K562 (cell line): Measurements from ENCODE around the gene FAM50B. TPM values are rescaled to one million over a fixed set of nuclear protein-coding genes. Genes with fewer than 3 reads are reported as not detected.

Experiments used
- ATAC-seq: fragments of 200-7000 bp; cut with Tn5 transposase; 3 replicates; pipeline ENCODE4 v1.9.1; 2020; ENCODE audit warnings: moderate library complexity
- BruUV-seq: library from RNA; stranded (reverse); fragments of 400-500 nt; replicated peaks from 2 replicates; lab custom pipeline; 2021; lab: Mats Ljungman, UMichigan
- CTCF ChIA-PET: fragments of 300-600 bp; formaldehyde crosslinking; extraction: SDS; loops from one replicate; lab custom pipeline; 2021; ENCODE audit warnings: low intra/inter-chr PET ratio; lab: Yijun Ruan, JAX
- POLR2A ChIA-PET: fragments of 300-600, 350-650 bp; sonication (Branson Sonifier 250); formaldehyde crosslinking; extraction: SDS; loops from one replicate; lab custom pipeline; 2021; ENCODE audit warnings: antibody characterized with exemption, inconsistent platforms; lab: Yijun Ruan, JAX
- DNase-seq, 4 experiments: peaks; one replicate each; pipeline versions ENCODE4 v3.0.0 to v3.0.0-alpha.2; 2011 to 2018; ENCODE audit warnings: low spot score in 3 of 4, mixed read lengths in 3 of 4; ENCODE audit errors: extremely low read depth in 1 of 4
- FAIRE-seq: peaks from 2 replicates; lab custom pipeline; 2011; peaks lifted over from hg19 to GRCh38; lab: Jason Lieb, UNC
- H2AFZ ChIP-seq: 2 replicates; pipeline ENCODE4 v1.6.0; 2011; ENCODE audit warnings: low read depth, low read length, control low read depth, inconsistent platforms
- H3K27ac ChIP-seq: fragments of 200-600 bp; 3 replicates; pipeline ENCODE4 v1.8.0; 2011; ENCODE audit warnings: low read depth, mild to moderate bottlenecking, control low read depth, inconsistent platforms, low read length, moderate library complexity, mixed read lengths; ENCODE audit errors: extremely low read depth
- H3K27me3 ChIP-seq, 2 experiments: fragments of 300-600 bp in 1 of 2; 2 replicates in 1 of 2; 3 replicates in 1 of 2; pipeline versions ENCODE4 v1.6.0 to v1.8.0; 2011; ENCODE audit warnings: inconsistent platforms in 2 of 2, low read length in 2 of 2, mild to moderate bottlenecking in 1 of 2, mixed read lengths in 1 of 2, moderate library complexity in 1 of 2; ENCODE audit not compliant: control insufficient read depth in 2 of 2, insufficient read depth in 2 of 2
- H3K36me3 ChIP-seq: fragments of 300-600 bp; 3 replicates; pipeline ENCODE4 v1.8.0; 2011; ENCODE audit warnings: mild to moderate bottlenecking, low read length, inconsistent platforms; ENCODE audit not compliant: control insufficient read depth, insufficient read depth
- H3K4me1 ChIP-seq, 2 experiments: fragments of 200-600 bp in 1 of 2; replicated peaks in 1 of 2; 2 replicates in 1 of 2; 3 replicates in 1 of 2; pipeline versions ENCODE4 v1.5.1 to v1.8.0; 2011; ENCODE audit warnings: inconsistent platforms in 2 of 2, low read length in 2 of 2, mild to moderate bottlenecking in 1 of 2, mixed read lengths in 1 of 2, moderate library complexity in 1 of 2; ENCODE audit not compliant: control insufficient read depth in 2 of 2, insufficient read depth in 2 of 2
- H3K4me2 ChIP-seq: 2 replicates; pipeline ENCODE4 v1.6.1; 2011; ENCODE audit warnings: low read length, control low read depth, inconsistent platforms, mixed read lengths; ENCODE audit not compliant: insufficient read depth
- H3K4me3 ChIP-seq: fragments of 200-600 bp; sonication (generic), shearing (Covaris generic); 2 replicates; pipeline ENCODE4 v1.5.1; 2016; ENCODE audit warnings: control low read depth, inconsistent platforms
- H3K79me2 ChIP-seq: fragments of 200-600 bp; 3 replicates; pipeline ENCODE4 v1.8.0; 2011; ENCODE audit warnings: low read length, inconsistent platforms; ENCODE audit not compliant: control insufficient read depth, insufficient read depth
- H3K9ac ChIP-seq, 2 experiments: 2 replicates each; pipeline versions ENCODE4 v1.6.0 to v1.6.1; 2011; ENCODE audit warnings: low read depth in 2 of 2, low read length in 2 of 2, control low read depth in 1 of 2, inconsistent platforms in 1 of 2, mild to moderate bottlenecking in 1 of 2, mixed read lengths in 1 of 2; ENCODE audit not compliant: insufficient read depth in 1 of 2
- H3K9me1 ChIP-seq: one replicate; pipeline ENCODE4 v1.6.0; 2011; ENCODE audit warnings: inconsistent platforms, mild to moderate bottlenecking, low read length, moderate library complexity; ENCODE audit not compliant: control insufficient read depth, insufficient read depth
- H3K9me3 ChIP-seq: replicated peaks from 2 replicates; pipeline ENCODE4 v1.5.1; 2011; ENCODE audit warnings: low read depth, low read length, inconsistent platforms; ENCODE audit not compliant: control insufficient read depth, insufficient read depth
- H4K20me1 ChIP-seq: replicated peaks from 2 replicates; pipeline ENCODE4 v1.6.1; 2011; ENCODE audit warnings: low read length, inconsistent platforms, mixed read lengths; ENCODE audit not compliant: control insufficient read depth, insufficient read depth
- CCAR2 ChIP-seq: fragments of 200-400 bp; formaldehyde crosslinking; IDR thresholded peaks from 2 replicates; pipeline ENCODE4 v1.6.1; 2017; ENCODE audit warnings: mild to moderate bottlenecking, low read depth, low read length
- CEBPB ChIP-seq: fragments of 450-650 bp; IDR thresholded peaks from 2 replicates; pipeline ENCODE4 v1.6.1; 2016; ENCODE audit warnings: missing genetic modification characterization, missing compliant biosample characterization
- ETV6 ChIP-seq, 3 experiments: fragments of 150-350 bp in 1 of 3; sonication (generic) in 1 of 3; formaldehyde crosslinking in 1 of 3; IDR thresholded peaks; 2 replicates each; pipeline versions ENCODE4 v1.6.1 to v1.8.0; 2014 to 2022; ENCODE audit warnings: borderline replicate concordance in 2 of 3, low read depth in 2 of 3, antibody characterized with exemption in 1 of 3, low read length in 1 of 3, mild to moderate bottlenecking in 1 of 3, missing genetic modification reagents in 1 of 3
- KDM1A ChIP-seq, 2 experiments: fragments of 450-650 bp; IDR thresholded peaks; 2 replicates each; pipeline ENCODE4 v1.6.1; 2016; ENCODE audit warnings: mild to moderate bottlenecking in 2 of 2
- PCBP2 ChIP-seq: fragments of 200-400 bp; formaldehyde crosslinking; IDR thresholded peaks from 2 replicates; pipeline ENCODE4 v1.6.1; 2018; ENCODE audit warnings: low read length, low read depth, mild to moderate bottlenecking, moderate library complexity; ENCODE audit not compliant: poor library complexity, severe bottlenecking
- PHTF2 ChIP-seq: fragments of 250-450 bp; sonication (Bioruptor Pico); IDR thresholded peaks from 2 replicates; pipeline ENCODE4 v1.5.0; 2021; ENCODE audit warnings: mild to moderate bottlenecking
- SRSF3 ChIP-seq: fragments of 200-400 bp; formaldehyde crosslinking; IDR thresholded peaks from 2 replicates; pipeline ENCODE4 v1.6.1; 2016; ENCODE audit warnings: mild to moderate bottlenecking, low read length, moderate library complexity; ENCODE audit not compliant: insufficient read depth
- ZBTB34 ChIP-seq: fragments of 250-450 bp; sonication (Bioruptor Pico); IDR thresholded peaks from 2 replicates; pipeline ENCODE4 v1.8.0; 2021; ENCODE audit warnings: mild to moderate bottlenecking, moderate library complexity
- ZBTB5 ChIP-seq: fragments of 450-650 bp; IDR thresholded peaks from 2 replicates; pipeline ENCODE4 v1.6.1; 2017; ENCODE audit warnings: antibody characterized with exemption
- ZNF41 ChIP-seq: fragments of 250-450 bp; sonication (Bioruptor Pico); conservative IDR thresholded peaks from 2 replicates; pipeline ENCODE4 v1.4.0; 2020; ENCODE audit warnings: mild to moderate bottlenecking
- ZNF644 ChIP-seq: fragments of 200-800 bp; sonication (Bioruptor generic); IDR thresholded peaks from 2 replicates; pipeline ENCODE4 v1.6.1; 2016; ENCODE audit warnings: low read depth, missing genetic modification characterization, missing compliant biosample characterization
- WGBS: fragments of 100-300 bp; shearing (Covaris generic); methylation state at CpG from one replicate; pipeline ENCODE4 v1.1.6; 2016; ENCODE audit warnings: low coverage, mixed read lengths; ENCODE audit not compliant: insufficient coverage; ENCODE audit errors: missing lambda C conversion rate; 5-methylcytosine and 5-hydroxymethylcytosine counted together
- in situ Hi-C: fragments of 300-500 bp; cut with MboI; formaldehyde crosslinking; loops from 4 replicates; pipeline ENCODE4 v1.15.0; 2018; ENCODE audit warnings: inconsistent platforms, mixed read lengths
- intact Hi-C: fragments of 100-400 bp; cut with micrococcal nuclease; formaldehyde crosslinking; loops from 2 replicates; pipeline ENCODE4 v1.14.2; 2022
- polyA plus RNA-seq, 8 experiments: library from polyadenylated mRNA; depleted of rRNA in 4 of 8; stranded (reverse) in 5 of 8; unstranded in 3 of 8; fragments of >200 nt; fragmentation: Nextera tagmentation in 2 of 8; fragmentation: Illumina TruSeq in 1 of 8; extraction: Ambion mirVana in 2 of 8; extraction: Trizol in 1 of 8; gene quantifications; 2 replicates each; pipeline versions ENCODE4 v1.2.1 to v1.2.3, GENCODE V29; 2011 to 2014; ENCODE audit warnings: inconsistent platforms in 1 of 8, missing spikeins in 1 of 8
- total RNA-seq, 7 experiments: library from RNA; depleted of rRNA in 6 of 7; stranded (reverse); fragments of >200 nt in 6 of 7; fragmentation: Illumina TruSeq in 2 of 7; extraction: Trizol in 2 of 7; gene quantifications; 2 replicates each; pipeline versions ENCODE4 v1.2.1 to v1.2.3, GENCODE V29; 2011 to 2021; ENCODE audit warnings: low replicate concordance in 1 of 7

Gene FAM50B
- total and polyA plus RNA-seq, 9 of the 15 experiments (the other 6 are each of a cell fraction or from before 2014, with no cell fraction given) = 0.09 to 0.16 (median 0.13) TPM; not detected in 6

DNA sequence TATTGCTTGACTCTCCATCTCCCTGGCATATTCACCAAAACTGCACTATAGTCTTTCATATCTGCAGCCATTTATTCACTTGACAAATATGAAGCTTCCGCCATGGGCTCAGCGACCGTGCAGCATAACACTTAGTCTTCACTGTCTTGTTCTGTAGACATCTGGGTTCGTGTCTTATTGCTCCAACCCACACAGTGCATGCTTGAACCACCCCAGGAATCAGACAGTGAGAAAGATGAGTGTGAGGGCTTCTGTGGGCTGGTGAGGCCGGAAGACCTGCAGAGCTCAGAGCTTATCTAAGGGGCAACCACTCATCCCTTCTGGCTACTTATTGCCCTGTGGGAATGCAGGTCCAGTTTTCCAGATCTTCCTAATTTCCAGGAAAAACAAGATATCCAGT lies 19.9 kb upstream of the FAM50B start:
- no peak overlapping the region for H3K4me2 ChIP-seq
- no peak overlapping the region for H3K4me3 ChIP-seq
- H2AFZ ChIP-seq = no peak overlapping the region
- intact Hi-C loops = no loop called here
- in situ Hi-C loops = no loop called here
- no peaks in the 10 kb centered on the region for H3K9me1 ChIP-seq
- H3K36me3 ChIP-seq = no peaks in the 10 kb centered on the region
- H4K20me1 ChIP-seq = no peaks in the 10 kb centered on the region
- TF ChIP-seq PHTF2 (CRISPR knock-in tag) (no peak), KDM1A (IDR thresholded peaks at IDR 0.05) (no peak), ZBTB34 (no peak)
- FAIRE-seq (no peak), DNase-seq (no peak), ATAC-seq (no peak)
- peaks cover 23 to 55% of the 10 kb centered on the region in 2 experiments; a peak in 4 of 5 replicates for H3K27me3 ChIP-seq
- no peaks in the 10 kb centered on the region for H3K4me1 ChIP-seq
- H3K79me2 ChIP-seq = no peaks in the 10 kb centered on the region
- 2% methylated on average over 5 of the region's 5 CpGs for WGBS
- CTCF ChIA-PET = no interaction called here
- H3K27ac ChIP-seq = no peak overlapping the region
- no TSS peak for BruUV-seq
- no peaks in the 10 kb centered on the region for H3K9me3 ChIP-seq
- POLR2A ChIA-PET = no interaction called here
- H3K9ac ChIP-seq = no peak overlapping the region

DNA sequence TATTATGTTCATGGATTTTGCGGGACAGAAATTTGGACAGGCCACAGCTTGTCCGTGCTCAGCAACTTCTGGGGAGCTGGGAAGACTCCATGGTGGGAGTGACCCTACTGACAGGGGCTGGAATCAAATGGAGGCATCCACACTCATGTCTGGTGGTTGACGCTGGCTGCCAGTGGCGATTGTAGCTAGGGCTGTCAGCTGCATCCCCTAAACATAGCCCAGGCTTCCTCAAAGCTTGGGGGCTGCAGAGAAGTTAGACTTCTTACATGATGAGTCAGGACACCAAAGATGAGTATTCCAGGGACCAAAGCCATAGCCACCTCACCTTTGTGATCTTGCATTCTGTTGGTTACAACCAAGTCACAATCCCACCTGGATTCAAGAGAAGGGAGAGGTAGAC lies 18.4 kb upstream of the FAM50B start:
- intact Hi-C loops = no loop called here
- H4K20me1 ChIP-seq = no peaks in the 10 kb centered on the region
- BruUV-seq = no TSS peak
- no peak overlapping the region for H3K27ac ChIP-seq
- H3K9ac ChIP-seq = no peak overlapping the region
- TF ChIP-seq SRSF3 = no peak
- no peak for TF ChIP-seq CCAR2
- no peak for TF ChIP-seq ZBTB5
- TF ChIP-seq ZNF41 (CRISPR knock-in tag) = no peak
- no peak for TF ChIP-seq ZNF644
- TF ChIP-seq CEBPB (tag) = no peak
- TF ChIP-seq ETV6 (IDR thresholded peaks at IDR 0.05; ENCODE audit: borderline replicate concordance in 1 of 2, low read depth in 2 of 2, low read length in 1 of 2) = no peak
- TF ChIP-seq ETV6 (CRISPR knock-in tag; IDR thresholded peaks at IDR 0.05; ENCODE audit: borderline replicate concordance) = no peak
- TF ChIP-seq KDM1A (IDR thresholded peaks at IDR 0.05) = no peak
- TF ChIP-seq PCBP2 = no peak
- H3K4me1 ChIP-seq = no peaks in the 10 kb centered on the region
- DNase-seq (no peak), FAIRE-seq (no peak), ATAC-seq (no peak)
- no peak overlapping the region for H2AFZ ChIP-seq
- ChIA-PET CTCF (no interaction called here), POLR2A (no interaction called here)
- no peaks in the 10 kb centered on the region for H3K36me3 ChIP-seq
- H3K79me2 ChIP-seq = no peaks in the 10 kb centered on the region
- H3K4me3 ChIP-seq = no peak overlapping the region
- H3K4me2 ChIP-seq = no peak overlapping the region
- in situ Hi-C loops = no loop called here
- H3K27me3 ChIP-seq = peaks cover 20 to 52% of the 10 kb centered on the region in 2 experiments; a peak in 3 of 5 replicates
- H3K9me1 ChIP-seq = no peaks in the 10 kb centered on the region
- 2% methylated on average over 4 of the region's 4 CpGs for WGBS
- no peaks in the 10 kb centered on the region for H3K9me3 ChIP-seq
